PFSK-1 (cell line): ENCODE results near the gene CRKL.

ENCODE experiments used
- SIN3A ChIP-seq: IDR thresholded peaks from 2 replicates; pipeline ENCODE4 v1.6.1; 2012; ENCODE audit warnings: mild to moderate bottlenecking, low read length, moderate library complexity, borderline replicate concordance; ENCODE audit not compliant: insufficient read depth
- TF ChIP-seq, protein P1 (sequence below), 2 experiments: IDR thresholded peaks; 2 replicates each; pipeline versions ENCODE4 v1.6.1 to v1.8.0; 2011 to 2012; ENCODE audit warnings: low read depth in 2 of 2, low read length in 2 of 2, control low read depth in 1 of 2, inconsistent platforms in 1 of 2, mild to moderate bottlenecking in 1 of 2, moderate library complexity in 1 of 2; ENCODE audit not compliant: insufficient read depth in 1 of 2

DNA sequence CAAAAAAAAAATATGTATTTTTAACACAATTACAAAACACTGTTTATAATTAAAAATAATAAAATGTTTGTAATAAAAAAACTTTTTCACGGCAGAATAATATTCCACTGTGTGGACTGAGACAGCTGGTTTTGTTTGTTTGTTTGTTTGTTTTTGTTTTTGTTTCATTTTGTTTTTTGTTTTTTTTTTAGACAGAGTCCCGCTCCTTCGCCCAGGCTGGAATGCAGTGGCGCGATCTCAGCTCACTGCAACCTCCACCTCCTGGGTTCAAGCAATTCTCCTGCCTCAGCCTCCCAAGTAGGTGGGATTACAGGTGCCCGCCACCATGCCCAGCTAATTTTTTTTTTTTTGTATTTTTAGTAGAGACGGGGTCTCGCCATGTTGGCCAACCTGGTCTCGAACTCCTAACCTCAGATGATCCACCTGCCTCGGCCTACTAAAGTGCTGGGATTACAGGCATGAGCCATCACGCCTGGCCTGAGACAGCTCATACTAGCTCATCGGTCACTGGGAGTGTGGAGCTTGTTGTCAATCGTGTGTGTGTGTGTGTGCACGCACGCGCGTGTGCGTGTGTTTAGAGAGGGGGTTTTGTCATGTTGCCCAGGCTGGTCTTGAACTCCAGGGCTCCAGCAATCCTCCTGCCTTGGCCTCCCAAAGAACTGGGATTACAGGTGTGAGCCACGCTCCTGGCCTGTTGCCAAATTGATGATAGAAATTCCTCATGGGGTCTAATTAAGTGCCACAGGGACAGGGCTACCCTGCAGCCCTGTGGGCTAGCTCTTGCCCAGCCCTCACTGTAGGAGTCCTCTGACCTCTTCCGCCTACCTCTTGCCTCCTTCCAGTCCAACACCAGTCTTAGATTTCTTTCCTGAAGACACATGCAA lies 42.6 kb downstream of the CRKL start:
- TF ChIP-seq SIN3A = no peak
- TF ChIP-seq, protein P1, sequence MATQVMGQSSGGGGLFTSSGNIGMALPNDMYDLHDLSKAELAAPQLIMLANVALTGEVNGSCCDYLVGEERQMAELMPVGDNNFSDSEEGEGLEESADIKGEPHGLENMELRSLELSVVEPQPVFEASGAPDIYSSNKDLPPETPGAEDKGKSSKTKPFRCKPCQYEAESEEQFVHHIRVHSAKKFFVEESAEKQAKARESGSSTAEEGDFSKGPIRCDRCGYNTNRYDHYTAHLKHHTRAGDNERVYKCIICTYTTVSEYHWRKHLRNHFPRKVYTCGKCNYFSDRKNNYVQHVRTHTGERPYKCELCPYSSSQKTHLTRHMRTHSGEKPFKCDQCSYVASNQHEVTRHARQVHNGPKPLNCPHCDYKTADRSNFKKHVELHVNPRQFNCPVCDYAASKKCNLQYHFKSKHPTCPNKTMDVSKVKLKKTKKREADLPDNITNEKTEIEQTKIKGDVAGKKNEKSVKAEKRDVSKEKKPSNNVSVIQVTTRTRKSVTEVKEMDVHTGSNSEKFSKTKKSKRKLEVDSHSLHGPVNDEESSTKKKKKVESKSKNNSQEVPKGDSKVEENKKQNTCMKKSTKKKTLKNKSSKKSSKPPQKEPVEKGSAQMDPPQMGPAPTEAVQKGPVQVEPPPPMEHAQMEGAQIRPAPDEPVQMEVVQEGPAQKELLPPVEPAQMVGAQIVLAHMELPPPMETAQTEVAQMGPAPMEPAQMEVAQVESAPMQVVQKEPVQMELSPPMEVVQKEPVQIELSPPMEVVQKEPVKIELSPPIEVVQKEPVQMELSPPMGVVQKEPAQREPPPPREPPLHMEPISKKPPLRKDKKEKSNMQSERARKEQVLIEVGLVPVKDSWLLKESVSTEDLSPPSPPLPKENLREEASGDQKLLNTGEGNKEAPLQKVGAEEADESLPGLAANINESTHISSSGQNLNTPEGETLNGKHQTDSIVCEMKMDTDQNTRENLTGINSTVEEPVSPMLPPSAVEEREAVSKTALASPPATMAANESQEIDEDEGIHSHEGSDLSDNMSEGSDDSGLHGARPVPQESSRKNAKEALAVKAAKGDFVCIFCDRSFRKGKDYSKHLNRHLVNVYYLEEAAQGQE (IDR thresholded peaks at IDR 0.05; ENCODE audit: insufficient read depth in 1 of 2, low read depth in 2 of 2, low read length in 2 of 2) = no peak
